Activated T-helper 17 cell treated with anti-CD3 and anti-CD28 coated beads, Interleukin-2, amount 50 U/mL, for 72 hours (primary cell): ENCODE results near the gene SYMPK. TPM values are rescaled to one million over a fixed set of nuclear protein-coding genes. Genes with fewer than 3 reads are reported as not detected.

Experiments
- ATAC-seq: fragments of 150-1000 bp; cut with Tn5 transposase; replicated peaks from 2 replicates; pipeline ENCODE4 v1.10.0; 2021; ENCODE audit warnings: mild to moderate bottlenecking, moderate library complexity
- H3K27ac Mint-ChIP-seq: one replicate; pipeline ENCODE4 v1.8.0; 2022; ENCODE audit warnings: mixed read lengths
- H3K27me3 Mint-ChIP-seq: one replicate; pipeline ENCODE4 v1.8.0; 2022; ENCODE audit warnings: mixed read lengths
- H3K36me3 Mint-ChIP-seq: one replicate; pipeline ENCODE4 v1.8.0; 2022; ENCODE audit warnings: low read depth, mild to moderate bottlenecking, mixed read lengths
- H3K4me1 Mint-ChIP-seq: one replicate; pipeline ENCODE4 v1.8.0; 2022; ENCODE audit warnings: mixed read lengths
- H3K4me3 Mint-ChIP-seq: one replicate; pipeline ENCODE4 v1.8.0; 2022; ENCODE audit warnings: mild to moderate bottlenecking, mixed read lengths
- H3K9me3 Mint-ChIP-seq: one replicate; pipeline ENCODE4 v1.8.0; 2022; ENCODE audit warnings: mixed read lengths
- total RNA-seq, 2 donors: library from RNA; stranded (reverse); gene quantifications; one replicate each; pipeline ENCODE4 v1.2.3, GENCODE V29; 2022

Gene SYMPK
- total RNA-seq, 2 donors from 2014 or later, result 98.2 to 122 TPM

DNA sequence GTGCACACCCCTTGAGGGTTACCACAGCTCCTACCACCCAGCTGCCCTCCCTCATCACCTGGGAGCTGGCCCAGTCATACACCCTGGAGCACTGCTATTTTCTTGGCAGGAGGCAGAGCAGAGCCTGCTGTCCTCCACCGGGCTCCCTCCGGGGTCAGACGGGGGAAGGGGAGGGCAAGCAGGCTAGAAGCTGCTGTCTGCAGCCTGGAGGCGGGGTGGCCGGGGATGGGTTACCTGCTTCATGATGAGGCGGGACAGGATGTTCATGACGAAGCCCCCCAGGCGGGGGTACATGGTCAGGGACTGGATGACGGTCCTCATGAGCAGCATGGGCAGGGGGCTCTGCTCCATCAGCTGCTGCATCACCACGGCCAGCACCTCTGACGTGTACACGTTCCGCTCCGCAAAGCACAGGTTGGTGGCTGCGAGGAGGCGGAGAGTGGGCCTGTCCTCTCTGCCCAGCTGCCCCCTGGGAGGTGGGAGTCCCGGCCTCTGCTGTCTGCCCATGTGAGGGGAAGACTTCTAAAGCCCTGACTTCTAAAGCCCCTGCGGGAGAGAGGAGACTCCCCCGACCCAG lies 45.1 kb downstream of the SYMPK start:
- H3K4me3 Mint-ChIP-seq, result no peak overlapping the region
- H3K27ac Mint-ChIP-seq, result no peak overlapping the region
- H3K36me3 Mint-ChIP-seq, result peaks cover 27% of the 10 kb centered on the region
- ATAC-seq, result peak; percentile 8
- no peaks in the 10 kb centered on the region for H3K27me3 Mint-ChIP-seq
- H3K4me1 Mint-ChIP-seq, result no peaks in the 10 kb centered on the region
- H3K9me3 Mint-ChIP-seq, result no peaks in the 10 kb centered on the region

DNA sequence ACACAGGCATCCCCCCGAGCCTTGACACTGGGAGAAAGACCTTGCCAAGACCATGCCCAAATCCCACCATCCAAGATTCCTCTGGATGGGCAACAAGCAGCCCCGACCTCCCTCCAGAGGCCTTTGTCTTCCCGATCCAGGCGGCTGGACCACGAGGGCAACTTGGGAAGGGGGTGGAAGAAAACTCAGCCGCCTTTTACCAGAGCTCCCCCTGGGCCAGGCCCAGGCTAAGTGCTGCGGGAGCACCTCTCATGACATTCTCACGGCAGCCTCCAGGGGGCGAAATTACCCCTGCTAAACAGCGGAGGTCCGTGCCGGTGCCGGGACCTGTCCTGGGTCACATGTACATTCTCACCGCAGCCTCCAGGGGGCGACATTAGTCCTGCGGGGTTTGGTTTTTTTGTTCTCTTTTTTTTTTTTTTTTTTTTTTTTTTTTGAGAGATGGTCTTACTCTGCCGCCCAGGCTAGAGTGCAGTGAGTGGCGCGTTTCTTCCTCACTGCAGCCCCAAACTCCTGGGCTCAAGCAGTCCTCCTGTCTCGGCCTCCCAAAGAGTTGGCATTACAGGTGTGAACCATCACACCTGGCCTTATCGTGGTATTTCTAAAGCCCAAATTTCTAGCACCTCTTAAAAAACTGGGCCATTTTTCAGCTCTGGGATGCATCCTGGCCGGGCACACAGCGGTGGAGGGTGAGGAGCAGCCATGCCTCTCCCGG lies 45.8 kb downstream of the SYMPK start:
- ATAC-seq, result peak; percentile 97
- Mint-ChIP-seq H3K4me3 (no peak overlapping the region), H3K27ac (peak overlapping the region; percentile 33), H3K9me3 (no peaks in the 10 kb centered on the region), H3K36me3 (peaks cover 25% of the 10 kb centered on the region), H3K4me1 (no peaks in the 10 kb centered on the region), H3K27me3 (no peaks in the 10 kb centered on the region)

GRCh38 chr19:45816236-45817009 lies 46.5 kb downstream of the SYMPK start:
- Mint-ChIP-seq H3K27ac (no peak overlapping the region), H3K4me3 (no peak overlapping the region), H3K4me1 (no peaks in the 10 kb centered on the region), H3K27me3 (no peaks in the 10 kb centered on the region), H3K9me3 (no peaks in the 10 kb centered on the region), H3K36me3 (peaks cover 22% of the 10 kb centered on the region)
- no peak for ATAC-seq

DNA sequence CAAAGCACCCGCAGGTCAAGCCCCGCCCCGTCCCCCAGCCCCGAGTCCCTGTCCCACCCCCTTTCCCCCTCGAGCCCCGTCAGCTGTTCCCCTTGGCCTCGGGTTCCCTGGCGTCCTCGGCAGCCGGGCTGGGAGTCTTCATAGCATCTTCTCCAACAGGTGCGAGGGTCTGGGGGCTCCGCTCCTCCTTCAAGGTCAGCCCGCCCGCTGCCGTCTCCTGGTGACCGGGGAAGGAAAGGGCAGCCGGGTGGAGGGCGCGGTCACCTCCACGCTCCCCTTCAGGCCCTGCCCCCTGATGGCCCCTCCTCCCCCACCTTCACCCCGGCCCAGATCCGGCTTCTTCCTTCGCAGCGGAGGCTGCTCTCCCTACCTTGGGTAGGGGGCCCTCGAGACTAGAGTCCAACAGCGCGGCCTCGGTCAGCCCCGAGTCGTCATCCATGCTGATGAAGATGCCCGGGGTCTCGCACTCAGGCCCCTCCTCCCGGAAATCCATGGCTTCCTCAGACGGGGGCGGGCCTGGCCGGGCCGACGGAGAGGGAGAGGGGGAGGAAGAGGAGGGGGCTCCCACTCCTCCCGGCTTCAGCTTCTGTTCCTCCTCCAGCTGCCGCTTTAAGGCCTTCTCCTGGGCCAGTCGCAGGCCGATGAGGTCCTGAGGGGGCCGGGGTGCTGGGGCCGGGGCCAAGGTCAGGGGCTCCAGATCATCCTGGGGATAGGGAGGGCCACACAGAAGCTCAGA lies 47.3 kb downstream of the SYMPK start:
- Mint-ChIP-seq H3K27ac (no peak overlapping the region), H3K4me3 (no peak overlapping the region), H3K9me3 (no peaks in the 10 kb centered on the region), H3K27me3 (no peaks in the 10 kb centered on the region), H3K36me3 (peaks cover 18% of the 10 kb centered on the region), H3K4me1 (no peaks in the 10 kb centered on the region)
- ATAC-seq, result no peak

DNA sequence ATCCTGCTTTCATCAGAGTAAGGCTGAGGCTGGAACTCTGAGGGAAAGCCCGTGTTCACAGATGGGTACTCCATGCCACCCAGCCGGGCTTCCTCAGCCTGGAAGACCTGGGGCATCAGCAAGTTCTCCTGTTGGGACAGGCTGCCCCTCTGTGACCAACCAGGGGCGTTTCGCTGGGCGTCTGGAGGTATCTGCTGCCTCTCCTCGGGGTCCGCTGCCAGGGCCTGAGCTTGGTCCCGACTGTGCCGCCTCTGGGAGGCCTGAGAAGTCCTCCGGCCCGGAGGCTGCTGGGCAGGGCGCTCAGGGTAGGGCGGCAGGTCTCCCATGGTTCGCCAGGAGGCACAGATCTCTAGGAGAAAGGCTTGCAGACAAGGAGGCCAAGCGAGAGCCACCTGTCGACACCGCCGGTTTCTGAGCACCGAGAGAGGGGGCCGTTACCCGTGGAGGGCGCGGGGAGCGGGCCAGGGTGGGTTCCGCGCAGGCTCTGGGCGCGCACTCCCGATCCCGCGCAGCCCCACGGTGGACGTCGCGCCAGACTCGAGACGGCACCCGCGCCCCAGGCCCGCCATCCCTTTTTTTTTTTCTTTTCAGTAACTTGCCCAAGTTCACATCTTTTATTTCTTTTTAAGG lies 48.0 kb downstream of the SYMPK start, which contains the start of gene RSPH6A:
TSS of gene RSPH6A (minus strand) at position 458 of the 630 bp plus-strand sequence. CDS start at position 326, 132 bp downstream.
- no peak within 1 kb of the TSS for H3K4me3 Mint-ChIP-seq
- no peak for ATAC-seq
- H3K9me3 Mint-ChIP-seq, result no peaks in the 10 kb centered on the region
- H3K27ac Mint-ChIP-seq, result no peak within 1 kb of the TSS
- no peaks in the 10 kb centered on the region for H3K4me1 Mint-ChIP-seq
- no peaks in the 10 kb centered on the region for H3K27me3 Mint-ChIP-seq
- H3K36me3 Mint-ChIP-seq, result peaks cover 18% of the 10 kb centered on the region

- Mint-ChIP-seq H3K27ac (no peak overlapping the region), H3K36me3 (peaks cover 14% of the 10 kb centered on the region), H3K9me3 (no peaks in the 10 kb centered on the region), H3K4me3 (no peak overlapping the region), H3K27me3 (no peaks in the 10 kb centered on the region), H3K4me1 (peaks cover 3% of the 10 kb centered on the region)
- no peak for ATAC-seq
Measured at GRCh38 chr19:45814166-45814780, 48.7 kb downstream of the SYMPK start.

DNA sequence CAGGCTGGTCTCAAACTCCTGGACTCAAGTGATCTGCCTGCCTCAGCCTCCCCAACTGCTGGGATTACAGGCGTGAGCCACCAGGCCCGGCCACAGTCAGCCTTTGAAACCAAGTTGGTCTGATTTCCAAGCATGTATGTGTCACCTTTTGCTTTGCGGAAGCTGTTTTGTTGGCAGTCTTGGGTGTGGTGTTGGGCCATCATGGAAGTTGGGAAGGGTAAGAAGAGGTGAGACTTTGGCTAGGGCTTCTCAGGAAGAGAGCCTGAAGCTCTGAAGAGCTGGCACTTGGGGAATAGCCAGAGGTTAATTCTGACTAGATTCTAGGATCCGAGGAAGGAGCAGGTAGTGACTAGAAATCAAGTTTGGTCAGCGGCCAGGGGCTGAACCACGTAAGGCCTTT lies 50.6 kb downstream of the SYMPK start:
- H3K36me3 Mint-ChIP-seq, result peaks cover 10% of the 10 kb centered on the region
- H3K4me3 Mint-ChIP-seq, result no peak overlapping the region
- no peaks in the 10 kb centered on the region for H3K9me3 Mint-ChIP-seq
- no peak overlapping the region for H3K27ac Mint-ChIP-seq
- no peaks in the 10 kb centered on the region for H3K27me3 Mint-ChIP-seq
- ATAC-seq, result no peak
- H3K4me1 Mint-ChIP-seq, result peaks cover 3% of the 10 kb centered on the region

DNA sequence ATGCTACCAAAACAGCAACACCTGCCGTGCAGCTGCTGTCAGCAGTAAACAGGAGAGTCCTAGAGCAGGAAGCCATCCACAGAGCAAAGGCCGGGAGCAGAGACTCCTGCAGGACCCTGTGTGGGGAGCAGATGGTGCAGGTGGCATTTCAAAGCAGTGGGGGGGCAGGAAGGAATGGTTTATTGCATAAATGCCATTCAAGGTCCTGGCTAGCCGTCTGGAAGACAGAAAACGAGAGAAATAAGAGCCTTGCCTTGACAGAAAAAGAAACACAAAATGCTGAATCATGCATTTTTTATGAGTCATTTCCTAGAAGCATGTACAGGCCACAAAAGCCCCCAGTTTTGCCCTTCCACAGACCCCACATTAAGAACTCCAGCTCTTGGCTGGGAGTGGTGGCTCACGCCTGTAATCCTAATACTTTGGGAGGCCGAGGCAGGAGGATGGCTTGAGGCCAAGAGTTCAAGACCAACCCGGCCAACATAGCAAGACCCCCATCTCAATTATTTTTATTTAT lies 53.2 kb downstream of the SYMPK start:
- Mint-ChIP-seq H3K4me3 (no peak overlapping the region), H3K9me3 (no peaks in the 10 kb centered on the region), H3K27me3 (no peaks in the 10 kb centered on the region), H3K4me1 (peaks cover 3% of the 10 kb centered on the region), H3K36me3 (no peaks in the 10 kb centered on the region), H3K27ac (no peak overlapping the region)
- ATAC-seq, result no peak

GRCh38 chr19:45805719-45806118 lies 57.2 kb downstream of the SYMPK start:
- no peak overlapping the region for H3K27ac Mint-ChIP-seq
- H3K27me3 Mint-ChIP-seq, result peaks cover 6% of the 10 kb centered on the region
- H3K36me3 Mint-ChIP-seq, result no peaks in the 10 kb centered on the region
- H3K4me1 Mint-ChIP-seq, result peaks cover 3% of the 10 kb centered on the region
- no peaks in the 10 kb centered on the region for H3K9me3 Mint-ChIP-seq
- no peak for ATAC-seq
- no peak overlapping the region for H3K4me3 Mint-ChIP-seq

DNA sequence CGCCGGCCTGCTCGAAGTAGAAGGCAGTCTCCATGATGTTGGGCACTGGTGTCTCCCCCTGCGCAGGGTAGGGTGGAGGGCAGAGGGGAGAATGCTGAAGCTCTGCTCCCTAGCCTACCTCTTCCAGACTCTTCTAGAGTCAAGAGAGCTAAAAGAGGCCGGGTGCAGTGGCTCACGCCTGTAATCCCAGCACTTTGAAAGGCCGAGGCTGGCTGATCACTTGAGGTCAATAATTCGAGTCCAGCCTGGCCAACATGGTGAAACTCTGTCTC lies 58.1 kb downstream of the SYMPK start:
- H3K4me1 Mint-ChIP-seq, result peaks cover 3% of the 10 kb centered on the region
- no peak for ATAC-seq
- no peak overlapping the region for H3K4me3 Mint-ChIP-seq
- no peak overlapping the region for H3K27ac Mint-ChIP-seq
- H3K27me3 Mint-ChIP-seq, result peaks cover 6% of the 10 kb centered on the region
- H3K36me3 Mint-ChIP-seq, result no peaks in the 10 kb centered on the region
- H3K9me3 Mint-ChIP-seq, result no peaks in the 10 kb centered on the region

DNA sequence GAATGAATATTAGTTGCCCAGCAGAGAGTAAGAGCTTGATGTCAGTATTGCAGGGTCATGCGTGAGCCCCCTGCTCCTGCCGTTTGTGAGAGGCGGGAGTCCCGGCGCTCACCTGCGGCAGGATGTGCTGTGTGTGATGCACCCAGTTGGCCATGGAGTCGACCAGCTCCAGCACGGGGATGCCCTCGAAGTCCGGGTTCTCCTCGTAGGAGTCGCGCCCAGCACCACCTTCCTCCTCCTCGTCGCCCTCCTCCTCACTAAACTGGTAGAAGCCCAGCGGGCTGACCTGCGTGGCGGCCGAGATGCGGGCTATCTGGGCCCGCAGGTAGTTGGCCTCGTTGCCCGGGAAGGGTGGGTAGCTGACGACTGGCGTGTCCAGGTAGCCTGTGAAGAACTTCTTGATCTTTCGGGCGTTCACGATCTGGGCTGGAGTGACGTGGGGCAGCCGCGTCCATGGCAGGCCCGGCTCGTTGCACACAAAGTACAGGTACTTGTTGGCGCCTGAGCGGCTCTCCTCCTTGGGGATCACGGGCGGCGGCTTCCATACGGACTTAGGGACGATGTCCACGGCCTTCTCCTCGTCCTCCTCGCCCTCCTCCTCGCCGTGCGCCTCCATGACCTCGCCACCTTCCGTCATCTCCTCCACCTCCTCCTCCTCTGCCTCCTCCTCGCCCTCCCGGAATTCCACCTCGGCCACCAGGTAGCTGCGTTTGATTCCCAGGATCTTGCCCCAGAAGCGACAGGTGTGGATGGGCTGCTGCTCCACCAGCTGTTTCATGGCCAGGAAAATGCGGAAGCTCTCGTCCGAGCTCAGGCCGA lies 58.6 kb downstream of the SYMPK start:
- H3K36me3 Mint-ChIP-seq, result no peaks in the 10 kb centered on the region
- H3K27me3 Mint-ChIP-seq, result peaks cover 6% of the 10 kb centered on the region
- no peaks in the 10 kb centered on the region for H3K9me3 Mint-ChIP-seq
- H3K4me1 Mint-ChIP-seq, result no peaks in the 10 kb centered on the region
- no peak for ATAC-seq
- H3K4me3 Mint-ChIP-seq, result no peak overlapping the region
- H3K27ac Mint-ChIP-seq, result no peak overlapping the region

DNA sequence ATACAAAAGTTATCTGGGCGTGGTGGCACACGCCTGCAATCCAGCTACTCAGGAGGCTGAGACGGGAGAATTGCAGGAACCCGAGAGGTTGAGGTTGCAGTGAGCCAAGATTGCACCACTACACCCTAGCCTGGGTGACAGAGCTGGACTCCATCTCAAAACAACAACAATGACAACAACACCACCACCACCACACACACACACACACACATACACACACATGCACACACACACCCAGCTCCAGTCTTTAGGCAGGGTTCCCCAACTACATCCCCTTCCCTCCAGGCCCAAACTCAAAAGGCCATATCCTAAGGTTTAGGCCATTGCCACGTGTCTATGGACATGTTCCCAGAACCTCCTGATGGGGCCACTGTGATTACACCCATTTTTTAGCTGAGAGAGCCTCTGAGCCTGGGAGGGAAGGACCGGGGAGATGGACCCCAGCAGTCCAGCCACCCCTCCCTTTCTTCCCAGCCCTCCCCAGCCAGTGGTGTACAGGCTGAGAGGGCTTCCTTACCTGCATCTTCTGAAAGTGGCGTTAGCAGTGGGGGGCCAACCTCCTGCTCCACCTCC lies 61.3 kb downstream of the SYMPK start:
- H3K27me3 Mint-ChIP-seq, result peaks cover 14% of the 10 kb centered on the region
- no peaks in the 10 kb centered on the region for H3K9me3 Mint-ChIP-seq
- H3K27ac Mint-ChIP-seq, result no peak overlapping the region
- ATAC-seq, result no peak
- H3K36me3 Mint-ChIP-seq, result no peaks in the 10 kb centered on the region
- peaks cover 5% of the 10 kb centered on the region for H3K4me1 Mint-ChIP-seq
- H3K4me3 Mint-ChIP-seq, result no peak overlapping the region

- ATAC-seq, result no peak
- H3K27ac Mint-ChIP-seq, result no peak overlapping the region
- no peaks in the 10 kb centered on the region for H3K9me3 Mint-ChIP-seq
Measured at GRCh38 chr19:45800070-45800553, 62.8 kb downstream of the SYMPK start.

More at GRCh38 chr19:45800070-45800553, 62.8 kb downstream of the SYMPK start:
- no peak overlapping the region for H3K4me3 Mint-ChIP-seq
- no peaks in the 10 kb centered on the region for H3K36me3 Mint-ChIP-seq
- H3K27me3 Mint-ChIP-seq, result peaks cover 14% of the 10 kb centered on the region
- H3K4me1 Mint-ChIP-seq, result peaks cover 5% of the 10 kb centered on the region
